HG03469 (cell line): Measurements from ENCODE around the gene ARL15.

Experiments used
- ATAC-seq: cut with Tn5 transposase; IDR thresholded peaks from one replicate; pipeline ENCODE4 v1.9.1; 2021; ENCODE audit warnings: mild to moderate bottlenecking, moderate library complexity, moderate number of reproducible peaks; ENCODE audit not compliant: unreplicated experiment

Gene ARL15

DNA sequence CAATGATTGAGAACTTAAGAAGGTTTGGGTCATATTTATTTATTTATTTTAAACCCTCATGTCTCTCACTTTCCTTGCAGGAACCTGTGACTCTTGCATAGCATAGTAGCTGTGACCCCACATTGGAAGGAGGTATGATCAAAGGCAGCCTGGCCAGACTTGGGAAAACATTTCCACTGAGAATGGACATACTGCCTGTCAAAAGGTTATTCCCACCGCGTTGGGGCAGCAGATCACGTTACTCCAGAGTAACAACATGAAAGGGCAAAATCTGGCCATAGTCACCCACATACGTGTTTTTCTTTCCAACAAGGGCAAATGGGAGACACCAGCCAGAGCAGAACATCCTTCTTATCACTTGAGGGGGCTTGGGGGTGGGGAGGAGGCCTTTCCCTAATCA, 95.7 kb downstream of the ARL15 start:
- ATAC-seq, result no peak

DNA sequence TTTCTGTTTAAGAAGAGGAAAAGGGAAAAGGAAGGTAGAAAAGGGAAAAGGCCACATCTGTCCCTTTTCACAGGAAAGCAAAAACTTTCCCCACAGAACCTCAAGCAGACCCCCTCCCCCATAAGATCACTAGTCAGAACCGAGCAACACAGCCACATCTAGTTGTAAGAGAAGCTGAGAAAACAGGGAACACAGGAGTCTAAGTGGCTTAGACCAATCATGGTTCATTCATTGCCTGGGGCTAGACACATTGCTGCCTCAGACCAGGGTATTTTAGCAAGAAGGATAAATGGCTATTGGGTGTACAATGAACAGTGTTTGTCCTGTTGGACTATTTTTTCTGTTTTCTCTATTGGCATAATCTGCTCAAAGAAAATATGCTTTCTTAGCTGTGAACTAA, 98.0 kb downstream of the ARL15 start:
- ATAC-seq, result no peak

DNA sequence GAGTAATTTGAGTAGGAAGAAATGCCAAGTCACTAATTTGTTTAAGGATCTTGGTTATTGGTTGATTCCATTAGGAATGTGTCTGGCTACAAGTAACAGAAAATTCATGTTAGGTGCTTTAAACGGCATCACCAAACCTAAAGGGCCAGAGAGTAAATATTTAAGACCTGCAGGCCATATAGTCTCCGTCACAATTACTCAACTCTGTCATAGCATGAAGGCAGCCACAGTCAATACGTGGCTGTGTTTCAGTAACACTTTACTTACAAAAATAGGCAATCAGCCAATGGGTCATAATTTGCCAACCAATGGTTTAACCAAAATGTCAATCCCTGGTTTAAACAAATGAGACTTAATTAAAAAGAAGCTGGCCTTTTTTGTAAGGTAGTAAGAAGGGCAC, 98.5 kb downstream of the ARL15 start:
- no peak for ATAC-seq

DNA sequence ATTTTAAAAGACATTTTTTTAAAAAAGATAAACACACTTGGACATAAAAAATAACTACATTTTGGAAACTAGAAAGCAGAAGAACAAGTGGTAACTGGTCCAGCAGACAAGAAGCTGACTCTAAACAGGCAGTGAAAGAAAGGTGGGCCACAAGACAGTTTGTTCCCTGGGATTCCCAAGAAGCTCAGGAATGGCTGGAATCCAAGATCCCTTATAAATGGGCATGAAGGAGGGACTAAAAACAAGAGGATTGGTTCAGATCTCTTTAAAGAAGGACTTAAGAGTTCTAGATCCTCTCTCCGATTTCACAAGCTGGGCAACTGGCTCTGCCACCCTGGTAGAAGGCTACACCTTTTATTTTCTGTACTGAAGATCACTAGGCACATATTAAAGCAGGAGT, 102.8 kb downstream of the ARL15 start:
- no peak for ATAC-seq

DNA sequence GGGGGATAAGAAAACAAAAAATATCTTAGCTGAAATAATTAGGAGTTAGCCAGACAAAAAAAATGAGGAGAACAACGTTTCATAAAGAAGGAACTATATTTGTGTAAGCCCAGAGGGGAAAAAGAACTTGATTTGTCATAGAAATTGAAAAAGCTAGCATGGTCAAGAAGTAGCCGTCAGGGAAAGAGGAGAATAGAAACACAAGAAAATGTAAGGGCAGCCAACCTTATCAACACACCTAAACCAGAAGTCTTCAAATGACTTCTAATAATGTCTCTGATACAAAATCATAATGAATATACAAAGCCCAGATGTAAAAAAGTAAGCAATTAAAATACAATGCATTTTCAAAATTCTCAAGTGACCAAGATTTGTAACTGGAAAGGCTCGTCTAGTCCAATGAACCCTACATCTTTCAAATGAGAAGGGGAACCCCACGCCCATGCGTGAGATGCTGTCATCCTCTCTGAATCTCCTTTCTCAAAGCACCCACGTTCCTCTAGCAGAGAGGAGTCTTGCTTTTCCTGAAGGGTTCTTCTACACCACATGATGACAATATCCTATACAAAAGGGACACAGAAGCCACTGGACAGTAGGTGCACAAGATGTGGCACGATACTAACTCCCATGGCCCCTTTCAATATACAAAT, 103.7 kb downstream of the ARL15 start:
- ATAC-seq, result peak; percentile 73

DNA sequence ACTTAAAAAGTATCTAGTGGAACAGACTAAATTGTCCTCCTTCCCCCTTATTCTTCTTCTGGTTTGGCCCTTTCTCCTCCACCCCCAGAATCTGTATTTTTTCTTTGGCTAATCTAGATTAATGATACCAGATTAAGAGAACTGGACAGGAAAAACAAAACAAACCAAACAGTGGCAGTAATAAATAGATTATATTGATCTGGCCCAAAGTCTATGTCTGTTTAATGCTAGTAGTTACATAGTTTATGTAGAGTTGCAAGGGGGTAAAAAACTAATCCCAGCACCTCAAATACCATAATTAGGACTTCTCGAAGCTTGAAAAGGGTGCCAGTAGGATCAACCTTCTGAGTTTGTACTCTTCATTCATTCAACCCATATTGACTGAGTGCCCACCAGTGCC, 104.5 kb downstream of the ARL15 start:
- ATAC-seq, result no peak

DNA sequence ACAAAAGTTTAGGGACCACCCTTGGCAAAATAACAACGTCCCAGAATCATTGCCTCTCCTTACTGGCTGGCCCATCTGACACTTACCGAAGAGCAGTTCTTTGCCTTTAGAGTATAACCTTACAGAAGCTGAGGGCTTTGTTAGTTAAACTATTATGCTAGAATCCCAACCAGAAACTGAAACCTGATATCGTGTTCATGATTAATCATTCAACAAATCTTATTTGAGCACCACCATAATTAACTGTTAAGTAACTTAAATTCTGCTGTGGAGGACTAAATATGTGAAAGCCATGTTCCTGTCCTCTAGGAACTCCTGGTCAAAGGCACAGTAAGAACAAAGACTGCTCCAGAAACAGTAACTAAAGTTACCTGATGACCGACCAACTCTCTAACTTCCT, 104.9 kb downstream of the ARL15 start:
- no peak for ATAC-seq

DNA sequence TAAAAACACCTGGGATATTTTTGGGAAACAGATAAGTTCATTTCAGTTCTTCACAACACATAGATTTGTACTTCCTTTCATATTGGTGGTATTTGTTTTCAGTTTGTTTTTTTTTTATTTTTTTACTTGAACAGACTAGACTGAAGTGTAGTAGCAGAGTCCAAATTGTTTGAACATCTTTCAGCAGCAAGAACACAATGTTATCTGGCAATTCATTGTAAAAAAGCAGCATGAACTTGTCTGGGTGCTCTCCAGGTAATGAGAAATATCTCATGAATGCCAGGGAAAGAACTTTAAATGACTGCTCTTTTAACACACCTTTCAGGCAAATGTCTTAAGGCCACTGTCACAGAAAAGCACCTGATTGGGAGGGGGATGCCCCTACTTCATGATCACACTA, 113.4 kb downstream of the ARL15 start:
- no peak for ATAC-seq

DNA sequence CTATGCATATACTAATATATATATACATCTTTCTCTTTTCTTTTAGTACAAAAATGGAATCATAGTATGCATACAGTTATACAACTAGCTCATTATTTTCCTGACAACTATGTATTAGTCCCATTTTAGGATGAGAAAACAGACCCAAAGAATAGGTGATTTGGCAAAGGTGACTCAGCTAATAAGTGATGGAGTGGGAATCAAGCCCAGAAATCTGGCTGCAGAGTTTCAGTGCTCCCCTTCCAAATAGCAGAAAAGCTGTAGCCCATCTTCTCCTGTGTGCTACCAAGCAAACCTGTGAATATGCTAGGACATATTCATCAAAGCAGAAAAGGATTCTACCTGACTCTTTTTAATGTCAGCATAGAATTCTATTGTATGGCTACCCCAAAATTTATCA, 114.7 kb downstream of the ARL15 start:
- no peak for ATAC-seq

DNA sequence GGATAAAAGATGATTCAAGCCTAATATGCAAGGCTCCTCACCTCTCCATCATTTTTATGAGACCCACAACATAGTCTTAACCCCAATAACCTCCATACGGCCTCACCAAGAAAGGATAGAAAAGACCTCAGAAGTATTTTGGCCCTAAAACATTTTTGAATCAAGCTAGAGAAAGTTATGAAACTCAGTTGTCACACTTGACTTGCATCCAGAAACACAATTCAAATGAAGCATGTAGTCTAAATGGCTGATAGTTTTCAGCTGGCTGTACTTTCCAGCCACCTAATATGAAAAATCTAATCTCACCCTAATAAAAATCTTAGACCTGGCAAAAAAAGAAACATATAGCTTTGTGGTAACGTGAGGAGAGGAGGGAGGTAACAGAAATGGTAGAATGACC, 116.1 kb downstream of the ARL15 start:
- no peak for ATAC-seq

DNA sequence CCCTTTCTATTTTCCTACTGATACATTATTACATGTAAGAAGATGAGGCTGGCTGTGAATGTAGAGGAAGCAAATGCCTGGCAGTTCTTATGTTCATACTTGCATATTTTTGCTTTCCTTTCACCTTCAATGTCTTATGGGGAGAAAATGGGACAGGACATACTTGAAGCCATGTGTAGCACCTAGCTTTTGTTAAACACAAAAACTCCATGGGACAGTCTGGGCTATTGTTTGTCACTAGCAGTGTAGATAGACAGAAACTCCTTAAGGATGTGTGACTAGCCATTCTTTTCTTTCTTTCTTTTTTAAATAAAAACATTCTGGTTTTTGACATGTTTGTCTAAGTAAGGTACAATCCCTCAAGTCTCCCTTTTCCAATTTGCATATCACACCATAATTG, 122.7 kb downstream of the ARL15 start:
- no peak for ATAC-seq

DNA sequence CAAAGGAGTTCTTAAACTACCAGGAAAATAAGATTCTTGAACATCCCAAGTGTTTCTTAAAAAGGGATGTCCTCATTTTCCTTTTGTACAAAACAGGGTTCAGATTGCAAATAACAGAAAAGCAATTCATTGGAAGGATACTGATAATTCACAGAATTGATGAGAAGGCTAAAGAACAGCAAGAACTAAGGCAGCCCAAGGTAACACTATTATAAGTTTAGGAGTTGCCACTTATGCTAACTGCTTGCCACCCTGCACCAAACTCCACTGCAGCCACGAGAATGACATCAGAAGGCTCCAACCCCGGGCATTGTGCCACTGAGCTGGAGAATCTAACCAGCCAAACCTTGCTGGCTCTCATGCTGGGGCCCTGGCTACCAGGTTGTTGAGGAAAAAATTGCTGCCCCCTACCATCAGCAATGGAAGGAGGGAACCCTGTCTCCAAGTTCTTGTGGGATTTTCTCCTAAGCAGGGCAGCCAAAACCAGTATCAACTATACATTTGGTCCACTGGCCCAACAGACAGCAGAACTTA, 123.4 kb downstream of the ARL15 start:
- ATAC-seq, result no peak

DNA sequence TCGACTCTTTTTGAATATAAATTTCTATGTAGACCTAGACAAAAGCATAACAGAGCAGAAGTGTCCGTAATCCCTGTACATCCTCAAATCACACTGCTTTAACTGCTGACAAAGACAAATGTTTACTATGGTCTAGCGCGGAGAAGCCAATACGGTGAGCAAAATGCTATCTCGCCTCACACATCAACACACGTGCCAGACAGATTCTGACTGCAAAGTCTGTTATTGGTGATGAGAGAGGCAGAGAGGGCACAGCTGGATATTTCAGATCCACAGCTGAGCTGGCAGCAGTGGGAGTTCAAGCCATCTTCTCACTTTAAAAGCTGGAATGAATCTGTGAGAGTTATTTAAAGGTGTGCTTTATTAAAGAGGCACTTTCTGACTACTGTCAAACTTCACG, 124.3 kb downstream of the ARL15 start:
- ATAC-seq, result no peak

DNA sequence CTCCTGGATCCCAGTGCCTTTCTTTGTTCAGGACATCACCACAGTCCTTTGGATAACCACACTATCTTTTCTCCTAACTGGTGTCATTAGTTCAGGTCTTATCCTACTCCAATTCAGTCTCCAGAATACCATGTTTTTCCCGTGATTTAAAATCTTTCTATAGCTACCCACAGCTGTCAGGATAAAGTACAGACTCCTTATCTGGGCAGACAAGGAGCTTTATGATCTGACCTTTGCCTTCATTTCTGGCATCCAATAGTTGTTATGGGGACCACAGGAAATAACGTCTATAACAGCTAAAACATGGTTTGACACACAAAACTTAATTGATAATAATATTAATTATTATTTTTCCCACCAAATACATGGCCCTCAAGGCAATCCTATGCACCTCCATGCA, 125.6 kb downstream of the ARL15 start:
- ATAC-seq, result no peak

DNA sequence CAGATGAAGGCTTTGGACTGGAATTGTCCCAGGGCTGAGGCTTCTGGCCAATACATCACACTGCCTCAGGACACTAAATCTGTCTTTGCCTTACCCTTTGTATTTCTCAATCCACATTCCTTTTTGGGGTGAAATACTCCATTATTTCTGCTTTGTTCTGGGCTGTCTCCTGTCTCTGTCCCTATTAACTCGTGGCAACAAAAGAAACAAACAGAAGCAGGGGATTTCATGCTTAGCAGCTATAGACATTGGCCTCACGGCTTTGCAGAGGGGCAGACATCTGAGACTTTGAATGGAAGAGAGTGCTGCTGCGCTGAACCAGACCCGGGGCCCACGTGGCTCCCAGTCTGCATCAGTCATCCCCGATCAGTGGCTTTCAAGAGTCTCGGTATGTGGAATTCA, 129.7 kb downstream of the ARL15 start:
- no peak for ATAC-seq

DNA sequence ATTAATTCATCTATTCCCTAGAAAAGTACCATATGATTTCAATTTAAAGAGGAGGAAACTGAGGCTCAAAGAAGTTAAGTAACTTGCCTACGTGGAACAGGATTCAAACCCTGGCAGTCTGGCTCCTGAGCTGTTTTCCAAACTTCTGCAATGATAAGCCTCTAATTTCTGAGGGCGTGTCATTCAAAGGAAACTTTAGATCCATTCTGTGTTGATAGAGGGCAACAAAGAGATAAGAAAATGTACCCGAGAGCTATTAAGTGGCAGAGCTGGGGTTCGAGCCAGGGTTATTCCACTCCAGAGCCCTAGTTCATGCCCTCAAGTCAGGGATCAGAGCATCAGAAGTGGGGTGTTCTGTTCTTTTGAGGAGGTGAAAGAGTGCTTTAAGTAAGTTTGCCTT, 131.4 kb downstream of the ARL15 start:
- no peak for ATAC-seq

DNA sequence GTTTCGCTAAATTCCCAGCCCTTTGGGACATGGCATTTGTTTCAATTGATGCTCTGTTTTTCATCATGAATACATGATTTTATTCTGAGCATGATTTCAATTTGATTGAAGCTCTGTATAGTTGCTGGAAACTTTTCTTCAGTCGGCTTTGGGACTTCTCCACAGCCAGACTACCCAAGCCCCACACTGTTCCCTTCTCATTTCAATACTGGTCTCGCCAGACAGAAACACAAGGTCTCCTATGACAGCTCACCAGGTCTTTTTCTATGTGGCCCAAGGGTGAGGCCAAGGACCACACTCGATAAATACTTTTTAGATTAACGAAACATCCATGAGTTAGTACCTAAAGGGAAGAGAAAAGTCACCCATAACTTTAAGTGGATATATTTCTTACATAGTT, 132.2 kb downstream of the ARL15 start:
- no peak for ATAC-seq

DNA sequence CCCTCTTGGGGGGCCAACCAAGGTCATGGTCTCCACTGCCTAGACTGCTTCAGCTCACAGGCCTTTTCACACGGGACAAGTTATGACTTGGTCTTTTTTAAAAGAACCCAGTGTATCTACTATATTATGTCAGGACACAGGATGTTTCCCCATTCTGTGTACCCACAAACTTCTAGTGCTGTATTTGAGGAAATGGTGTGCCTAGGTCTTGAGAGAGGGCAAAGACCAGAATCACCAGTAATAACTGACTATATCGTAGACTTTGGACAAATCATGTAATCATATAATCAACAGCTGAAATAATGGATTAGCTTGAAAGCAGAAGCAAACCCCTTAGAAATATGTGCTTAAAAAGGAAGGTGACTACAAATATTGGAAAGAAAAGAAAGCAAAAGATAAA, 133.3 kb downstream of the ARL15 start:
- ATAC-seq, result no peak

DNA sequence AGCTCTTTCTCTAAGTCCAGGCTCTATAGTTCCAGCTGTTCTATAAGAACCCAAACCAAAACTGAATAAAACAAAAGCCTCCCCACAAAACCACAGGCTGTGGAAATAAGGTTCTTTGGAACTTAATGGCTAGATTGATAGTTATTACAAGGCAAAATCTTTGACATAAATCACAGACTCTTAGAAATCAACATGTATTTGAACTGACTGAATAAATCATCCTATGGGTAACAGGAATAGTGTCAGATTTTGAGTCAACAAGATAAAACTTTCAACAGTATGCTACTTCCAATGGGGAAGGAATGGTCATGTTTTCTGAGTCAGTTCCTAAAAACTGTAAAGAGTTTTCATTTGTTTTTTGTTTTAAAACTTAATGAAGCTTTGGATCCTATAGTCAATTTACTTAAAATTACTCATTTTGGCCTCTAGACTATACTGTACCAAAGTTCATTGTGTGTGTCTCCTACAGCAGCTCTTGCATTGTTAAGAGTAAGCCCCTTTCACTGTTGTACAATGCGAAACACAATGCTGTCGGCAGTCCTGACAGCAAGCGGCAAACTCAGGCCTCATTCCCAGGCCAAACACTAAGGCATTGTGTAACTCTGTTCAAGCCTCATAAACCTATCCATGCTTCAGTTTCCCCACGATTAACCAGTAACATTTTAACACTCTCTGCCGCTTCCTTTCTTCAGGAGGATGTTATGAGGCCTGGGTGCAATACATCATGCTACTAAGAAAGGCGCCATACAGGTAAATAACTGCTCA, 134.1 kb downstream of the ARL15 start:
- no peak for ATAC-seq

DNA sequence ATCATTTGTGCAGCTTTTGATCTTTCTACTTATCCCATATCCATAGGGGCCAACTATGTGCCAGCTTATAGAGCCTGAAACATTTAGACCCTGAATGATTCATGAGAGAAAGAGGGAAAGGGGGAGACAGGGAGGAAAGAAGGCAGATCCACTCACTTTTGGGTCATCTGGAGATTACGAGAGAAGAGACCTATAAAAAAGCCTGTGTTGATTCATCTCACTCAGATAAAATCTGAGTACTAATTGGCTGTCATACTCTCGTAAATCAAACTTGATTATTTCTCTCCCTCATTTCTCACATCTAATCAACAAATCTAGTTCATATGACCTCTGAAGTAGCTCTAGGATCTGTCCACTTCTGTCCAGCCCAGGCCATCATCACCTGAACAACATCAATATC, 137.1 kb downstream of the ARL15 start:
- no peak for ATAC-seq

DNA sequence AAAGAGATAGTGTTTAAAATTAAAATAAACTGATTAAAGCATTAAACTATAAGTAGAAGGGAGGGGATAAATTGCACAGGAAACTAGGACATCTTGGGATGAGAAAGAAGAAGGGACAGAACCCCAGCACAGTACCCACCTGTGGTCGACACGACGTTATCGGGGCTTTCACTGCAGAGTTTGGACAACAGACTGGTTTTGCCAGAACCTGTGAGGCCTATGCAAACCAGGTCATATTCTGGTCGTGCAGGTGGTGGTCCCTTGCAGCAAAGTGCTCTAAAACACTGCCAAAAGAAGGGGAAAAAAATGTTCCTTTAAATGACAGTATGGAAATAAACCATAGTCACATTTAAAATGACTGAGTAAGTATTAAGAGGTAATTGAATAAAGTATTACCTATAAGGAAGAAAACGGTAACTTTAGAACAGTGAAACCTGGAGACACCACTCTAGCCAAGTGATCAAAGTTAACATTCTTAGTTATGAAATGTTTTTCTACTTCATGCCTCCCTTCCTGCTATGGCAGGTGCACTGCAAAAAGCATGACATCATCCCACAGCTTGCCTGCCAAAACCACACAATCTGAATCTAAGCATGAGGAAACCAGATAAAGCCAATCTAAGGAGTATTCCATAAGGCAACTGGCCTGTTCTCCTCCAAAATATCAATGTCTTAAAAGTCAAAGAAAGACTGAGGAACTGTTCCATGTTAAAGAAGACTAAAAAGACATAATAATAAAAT, 138.6 kb downstream of the ARL15 start:
- no peak for ATAC-seq

DNA sequence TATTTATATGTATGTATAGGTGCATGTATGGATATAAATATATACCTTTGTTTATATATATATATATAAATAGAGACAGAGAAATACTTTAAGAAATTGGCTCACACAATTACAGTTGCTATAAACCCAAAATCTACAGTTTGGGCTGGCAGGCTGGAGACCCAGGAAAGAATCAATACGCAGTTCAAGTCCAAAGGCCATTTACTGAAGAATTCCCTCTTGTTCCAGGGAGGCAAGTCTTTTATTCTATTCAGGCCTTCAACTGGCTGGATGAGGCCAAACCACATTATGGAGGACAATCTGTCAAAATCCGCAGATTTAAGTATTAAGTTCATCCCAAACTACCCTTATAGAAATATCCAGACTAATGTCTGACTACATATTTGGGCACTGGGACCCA, 144.7 kb downstream of the ARL15 start:
- ATAC-seq, result no peak
